ENCODE data around the gene PGM2. TPM values are rescaled to one million over a fixed set of nuclear protein-coding genes. Genes with fewer than 3 reads are reported as not detected.

PGM2 gene
- total RNA-seq, 1 experiment from 2014 or later, result 46.5 TPM

DNA sequence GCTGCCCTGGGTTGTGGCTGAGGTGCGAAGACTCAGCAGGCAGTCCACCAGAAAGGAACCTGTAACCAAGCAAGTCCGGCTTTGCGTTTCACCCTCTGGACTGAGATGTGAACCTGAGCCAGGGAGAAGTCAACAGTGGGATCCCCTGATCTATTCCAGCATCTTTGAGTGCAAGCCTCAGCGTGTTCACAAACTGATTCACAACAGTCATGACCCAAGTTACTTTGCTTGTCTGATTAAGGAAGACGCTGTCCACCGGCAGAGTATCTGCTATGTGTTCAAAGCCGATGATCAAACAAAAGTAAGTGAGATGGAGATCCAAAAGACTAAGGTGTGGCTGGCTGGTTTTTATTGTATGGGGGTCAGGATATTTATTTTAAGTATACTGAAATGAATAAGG, 75.7 kb downstream of the PGM2 start:
- DNase-seq (ENCODE audit: low spot score), result no peak

DNA sequence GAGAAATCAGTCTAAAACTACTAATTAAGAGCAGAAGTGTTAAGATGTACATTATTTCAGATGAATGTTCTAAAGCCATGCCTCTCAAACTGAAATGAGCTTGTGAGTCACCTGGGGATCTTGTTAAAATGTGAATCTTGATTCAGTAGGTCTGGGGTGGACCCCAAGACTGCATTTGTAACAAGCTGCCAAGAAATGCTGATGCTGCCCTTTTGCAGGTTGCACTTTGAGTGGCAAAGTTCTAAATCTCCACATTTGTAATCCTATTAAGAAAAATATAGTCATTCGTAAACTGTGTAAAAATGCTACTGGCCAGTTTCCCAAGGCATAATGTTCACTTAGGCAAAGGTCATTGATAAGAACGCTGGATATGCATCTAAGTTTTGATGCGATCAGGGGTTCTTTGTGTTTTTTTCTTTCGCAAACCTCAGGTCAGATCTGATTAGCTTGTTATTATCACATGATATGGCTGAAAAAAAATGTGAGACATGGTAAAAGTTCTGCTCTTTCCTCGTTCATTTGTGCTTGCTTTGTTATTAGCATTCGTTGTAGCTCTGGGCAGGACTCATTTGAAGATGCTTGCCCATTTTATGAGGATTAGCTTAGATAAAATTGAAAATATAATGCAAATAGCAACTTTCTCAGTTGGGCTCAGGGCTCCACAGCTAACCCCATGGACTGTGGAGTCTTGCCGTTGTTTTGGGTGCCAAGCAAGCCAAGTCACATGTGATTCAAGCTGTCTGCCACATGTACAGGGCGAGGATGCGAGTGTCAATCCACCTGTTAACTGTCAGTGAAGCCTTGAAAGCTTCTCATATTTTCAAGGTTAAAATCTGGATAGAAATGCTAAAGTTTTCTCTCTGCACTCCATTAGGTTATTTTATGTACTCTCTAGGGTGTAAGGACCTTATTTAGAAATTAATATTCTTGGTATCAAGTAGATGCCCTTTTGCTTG, 76.5 kb downstream of the PGM2 start:
- DNase-seq (ENCODE audit: low spot score), result no peak

DNA sequence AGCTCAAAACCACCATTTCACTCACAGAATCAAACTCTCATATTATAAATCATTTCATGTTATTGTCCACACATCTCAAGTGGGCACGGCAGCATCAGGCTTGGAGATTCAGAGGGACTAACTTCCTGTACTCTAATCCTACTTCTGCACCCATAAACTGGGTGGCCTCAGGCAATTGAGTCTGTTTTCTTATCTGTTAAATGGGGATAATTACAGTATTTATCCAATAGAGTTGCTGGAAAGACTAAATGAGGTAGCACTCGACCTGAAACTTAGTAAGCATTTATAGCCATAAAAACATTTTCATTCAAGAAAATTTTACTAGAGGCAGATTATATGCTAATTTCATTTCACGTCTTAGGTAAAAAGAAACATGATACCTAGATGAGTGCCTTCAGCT, 77.4 kb downstream of the PGM2 start:
- DNase-seq (ENCODE audit: low spot score), result no peak

DNA sequence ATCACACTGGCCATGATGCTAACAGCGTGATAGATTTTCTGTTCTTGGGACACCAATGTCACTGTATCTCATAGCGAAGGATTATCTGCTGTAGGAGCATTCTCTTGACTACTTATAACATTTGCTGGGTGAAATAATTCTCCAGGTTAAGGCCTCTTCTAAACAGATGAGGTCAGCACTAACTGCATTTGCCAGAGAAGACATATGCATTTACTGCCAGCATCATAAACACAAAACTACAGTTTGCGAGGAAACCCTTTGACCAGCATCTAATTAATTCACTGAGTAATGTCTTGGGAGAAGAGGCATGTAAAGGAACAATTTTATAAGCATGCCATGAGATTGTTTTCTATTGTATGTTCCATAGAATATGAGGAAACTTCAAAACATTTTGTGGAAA, 78.3 kb downstream of the PGM2 start:
- no peak for DNase-seq (ENCODE audit: low spot score)

DNA sequence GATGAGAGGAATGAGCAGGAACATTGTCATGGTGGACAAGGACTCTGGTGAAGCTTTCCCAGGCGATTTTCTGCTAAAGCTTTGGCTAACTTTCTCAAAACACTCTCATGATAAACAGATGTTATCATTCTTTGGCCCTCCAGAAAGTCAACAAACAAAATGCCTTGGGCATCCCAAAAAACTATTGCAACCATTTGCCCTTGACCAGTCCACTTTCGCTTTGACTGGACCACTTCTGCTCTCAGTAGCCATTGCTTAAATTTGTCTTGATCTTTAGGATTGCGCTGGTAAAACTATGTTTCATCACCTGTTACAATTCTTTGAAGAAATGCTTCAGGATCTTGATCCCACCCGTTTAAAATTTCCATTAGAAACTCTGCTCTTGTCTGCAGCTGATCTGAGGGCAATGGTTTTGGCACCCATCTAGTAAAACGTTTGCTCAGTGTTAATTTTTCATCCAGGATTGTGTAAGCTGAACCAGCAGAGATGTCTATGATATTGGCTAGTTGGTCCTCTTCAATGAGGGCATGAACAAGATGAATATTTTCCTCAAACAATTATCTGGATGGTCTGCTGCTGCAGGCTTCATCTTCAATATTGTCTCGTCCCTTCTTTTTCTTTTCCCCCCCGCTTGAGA, 79.2 kb downstream of the PGM2 start:
- no peak for DNase-seq (ENCODE audit: low spot score)

DNA sequence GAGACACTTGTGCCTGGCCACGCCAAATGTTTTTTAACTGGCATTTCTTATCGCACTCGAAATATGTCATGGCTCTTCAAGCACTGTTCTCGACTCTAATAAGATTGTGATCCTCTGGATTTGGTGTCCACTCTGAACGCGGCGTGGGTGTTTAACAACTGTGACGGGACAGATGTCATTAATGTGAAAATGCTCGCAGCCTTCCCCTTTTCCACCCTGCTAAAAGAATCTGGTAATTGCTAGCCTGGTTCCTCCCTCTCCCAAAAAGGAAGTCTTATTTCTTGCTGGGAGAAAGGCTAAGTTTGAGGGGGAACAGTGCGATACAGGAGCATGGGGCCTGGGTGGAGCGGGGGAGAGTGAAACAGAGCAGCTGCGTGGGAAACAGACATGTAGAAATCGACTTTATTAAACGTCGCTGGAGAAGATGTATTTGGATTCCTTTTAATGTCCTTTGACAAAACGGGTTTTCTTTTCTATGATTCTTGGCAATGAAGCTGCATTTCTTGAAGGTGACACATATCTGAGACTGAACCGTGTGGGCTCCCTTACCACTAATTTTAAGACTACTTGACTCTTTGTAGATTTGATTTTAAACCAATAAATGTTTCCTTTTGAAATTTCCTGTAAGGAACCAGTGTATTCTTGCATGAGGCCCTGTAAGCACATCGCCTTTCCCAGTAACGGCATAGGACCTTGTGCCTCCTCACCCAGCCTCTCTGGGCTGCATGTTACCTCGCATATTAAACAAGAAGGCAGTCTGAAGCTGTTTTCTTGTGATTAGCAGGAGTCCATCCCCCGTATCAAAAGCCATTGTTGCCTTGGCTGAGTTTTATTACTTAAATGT, 82.2 kb downstream of the PGM2 start:
- DNase-seq (ENCODE audit: low spot score), result no peak

DNA sequence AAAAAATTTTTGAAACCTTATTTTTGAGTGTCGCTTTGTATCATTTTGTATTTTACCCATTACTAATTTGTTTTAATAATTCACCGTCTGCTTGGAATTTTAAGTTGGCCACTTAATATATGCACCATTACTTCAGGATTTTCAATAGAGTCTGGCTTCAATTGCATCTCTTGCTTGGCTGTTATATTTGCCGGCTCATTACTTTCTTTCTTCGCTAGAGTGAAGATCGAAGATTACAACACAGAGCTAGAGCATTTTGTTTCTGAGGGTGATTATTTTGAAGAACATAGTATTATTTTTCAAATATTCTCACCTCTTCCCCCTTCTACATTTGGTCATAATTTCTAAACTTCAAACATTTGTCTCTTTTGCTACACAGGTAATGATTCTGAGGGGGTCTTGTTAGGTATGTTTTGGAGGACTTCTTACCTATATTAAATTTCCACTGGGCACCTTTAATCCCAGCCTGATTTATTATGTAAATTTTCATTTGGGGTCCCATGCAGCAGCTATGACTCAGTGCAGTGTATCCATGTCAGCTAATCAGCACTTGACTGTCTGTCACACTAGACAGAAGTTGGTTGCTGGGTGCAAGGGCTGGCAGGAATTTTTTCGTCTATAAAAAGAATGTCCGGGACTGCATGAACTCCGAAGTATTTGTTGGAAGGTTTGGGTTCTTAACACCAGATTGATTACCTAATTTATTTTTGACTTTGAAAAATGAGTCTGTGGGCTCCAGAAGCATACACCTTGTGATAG, 83.0 kb downstream of the PGM2 start:
- no peak for DNase-seq (ENCODE audit: low spot score)

DNA sequence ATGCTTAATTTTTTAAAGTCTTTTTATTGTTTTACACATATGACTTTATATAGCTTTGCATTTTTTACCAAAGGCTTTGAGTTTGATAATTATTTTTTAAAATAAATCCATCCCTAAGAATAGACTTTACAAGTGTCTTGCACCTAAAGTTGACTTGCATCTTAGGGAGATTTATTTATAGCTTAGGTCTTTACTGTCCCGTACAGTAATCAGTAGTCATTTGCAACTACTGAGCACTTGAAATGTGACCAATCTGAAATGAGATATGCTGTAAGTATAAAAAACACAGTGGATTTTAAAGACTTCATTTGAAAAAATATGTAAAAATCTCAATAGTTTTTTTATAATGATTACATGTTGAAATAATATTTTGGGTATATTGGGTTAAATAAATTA, 83.6 kb downstream of the PGM2 start:
- DNase-seq (ENCODE audit: low spot score), result no peak

Other genes with a start within 250 kb of the PGM2 start
- gene RELL1, start 140.3 kb upstream of the PGM2 start, total RNA-seq (2014; rRNA removed; shearing (Covaris generic)), result 46.0 and 65.8 TPM in 2 replicates
- gene TBC1D1, start 64.4 kb downstream of the PGM2 start, total RNA-seq (2014; rRNA removed; shearing (Covaris generic)), result 92.0 and 110 TPM in 2 replicates
- not detected in 2 replicates for gene PTTG2, start 133.7 kb downstream of the PGM2 start, total RNA-seq (2014; rRNA removed; shearing (Covaris generic))